Measurements from ENCODE around the gene KLK5.

The KLK5 gene

DNA sequence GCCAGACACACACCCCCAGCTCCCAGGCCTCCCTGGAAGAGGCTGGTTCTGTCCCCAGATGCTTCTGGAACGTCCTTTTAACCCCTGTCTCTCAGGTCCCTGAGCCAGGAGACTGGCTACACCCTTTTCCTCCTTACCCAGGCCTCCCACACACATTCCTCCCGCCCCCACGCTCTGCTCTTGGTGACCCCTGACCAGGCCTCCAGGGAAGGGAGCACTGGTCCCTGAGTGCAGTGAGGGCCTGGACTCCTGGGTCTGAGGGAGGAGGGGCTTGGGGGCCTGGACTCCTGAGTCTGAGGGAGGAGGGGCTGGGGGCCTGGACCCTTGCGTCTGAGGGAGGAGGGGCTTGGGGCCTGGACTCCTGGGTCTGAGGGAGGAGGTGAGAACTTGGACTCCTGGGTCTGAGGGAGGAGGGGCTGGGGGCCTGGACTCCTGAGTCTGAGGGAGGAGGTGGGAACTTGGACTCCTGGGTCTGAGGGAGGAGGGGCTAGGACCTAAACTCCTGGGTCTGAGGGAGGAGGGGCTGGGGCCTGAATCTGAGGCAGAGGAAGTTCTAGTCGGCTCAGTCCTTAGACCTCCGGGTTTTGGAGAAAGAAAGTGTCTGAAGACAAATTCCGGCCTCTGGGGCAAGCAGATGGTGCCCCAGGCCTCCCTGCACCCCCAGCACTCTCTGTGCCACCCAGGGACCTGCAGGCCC lies 16.0 kb upstream of the KLK5 start:
- no peak for DNase-seq

DNA sequence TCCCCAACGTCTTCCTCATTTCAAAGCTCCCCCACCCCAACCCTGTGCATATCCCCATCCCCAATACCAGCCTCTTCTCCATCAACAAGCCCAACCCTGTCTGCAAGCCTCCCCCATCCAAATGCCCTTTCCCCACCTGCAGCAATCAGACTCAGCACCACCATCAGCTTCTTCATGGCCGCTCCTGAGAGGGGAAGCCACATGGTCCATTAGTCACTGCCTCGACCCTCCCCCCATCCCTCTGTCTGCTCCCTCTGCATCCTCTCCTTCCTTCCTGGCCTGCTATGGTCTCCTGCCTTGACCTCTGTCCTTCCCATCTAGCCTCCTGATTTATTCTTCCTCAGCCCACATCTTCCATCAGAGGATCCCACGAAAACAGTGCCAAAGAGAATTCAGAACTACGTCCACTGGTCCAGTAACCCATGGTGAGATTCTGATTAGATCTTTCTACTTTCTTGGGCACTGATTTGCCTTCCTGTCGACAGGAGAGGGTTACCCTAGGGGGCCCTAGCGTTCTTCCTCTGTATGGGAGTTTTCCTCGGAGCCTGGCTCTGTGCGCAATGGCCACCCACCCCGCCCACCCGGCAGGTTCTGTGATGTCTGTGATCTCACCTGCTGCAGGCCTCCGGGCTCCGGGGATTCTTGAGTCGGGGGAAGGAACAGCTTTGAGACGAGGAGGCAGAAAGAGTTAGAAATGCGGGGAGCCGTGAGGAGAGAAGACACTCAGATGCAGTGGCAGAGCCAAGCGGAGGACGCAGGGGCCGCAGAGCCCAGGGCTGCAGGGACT lies 15.3 kb upstream of the KLK5 start:
- no peak for DNase-seq

DNA sequence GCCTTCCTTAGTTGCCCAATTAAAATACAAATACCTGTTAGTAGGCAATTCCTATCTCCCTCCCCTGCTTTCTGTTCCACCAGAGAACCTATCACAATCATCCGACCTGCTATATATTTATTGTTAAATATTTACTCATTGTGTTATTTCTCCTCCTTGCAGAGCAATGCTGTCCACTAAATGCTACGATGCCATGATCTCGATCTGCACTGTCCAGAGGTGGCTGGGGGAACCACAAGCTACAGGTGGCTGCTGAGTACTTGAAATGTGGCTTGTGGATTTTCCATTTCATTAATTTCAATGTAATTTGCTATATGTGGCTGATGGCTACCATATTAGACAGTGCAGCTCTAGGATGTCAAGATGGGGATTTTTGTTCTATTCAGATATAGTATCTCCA lies 11.4 kb upstream of the KLK5 start:
- DNase-seq = no peak

DNA sequence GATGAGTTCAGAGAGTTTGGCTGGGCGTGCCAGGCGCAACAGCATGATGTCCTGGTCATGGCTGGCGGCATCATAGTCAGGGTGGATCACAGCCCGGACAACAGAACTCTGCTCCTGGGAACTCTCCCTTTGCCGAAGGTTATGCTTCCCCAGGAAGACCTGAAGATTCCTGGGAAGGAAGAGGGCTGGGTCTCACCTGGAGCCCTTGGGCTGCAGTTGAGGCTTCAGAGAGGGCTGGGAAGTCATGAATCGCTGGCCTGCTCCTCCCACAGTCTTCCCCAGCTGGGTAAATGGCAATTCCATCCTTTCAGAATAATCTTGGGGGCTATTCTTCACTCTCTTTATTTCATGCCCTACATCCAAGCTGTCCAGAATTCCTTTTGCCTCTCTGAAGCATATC lies 10.5 kb upstream of the KLK5 start:
- DNase-seq = no peak

DNA sequence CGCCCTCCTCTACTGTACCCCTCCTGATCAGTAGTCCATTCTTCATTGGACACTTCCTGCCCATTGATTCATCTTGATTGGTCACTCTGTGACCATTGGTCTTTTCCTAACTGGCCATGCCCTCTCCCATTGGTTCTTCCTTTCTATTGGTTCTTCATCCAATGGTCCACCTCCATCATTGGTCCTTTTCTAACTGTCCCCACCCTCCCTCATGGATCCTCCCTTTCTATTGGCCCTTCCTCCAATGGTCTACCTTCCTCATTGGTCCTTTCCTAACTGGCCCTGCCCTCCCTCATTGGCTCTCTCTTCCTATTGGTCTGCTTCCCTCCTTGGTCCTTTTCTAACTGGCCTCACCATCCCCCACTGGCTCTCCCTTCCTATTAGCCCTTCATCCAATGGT lies 9.4 kb upstream of the KLK5 start:
- no peak for DNase-seq

DNA sequence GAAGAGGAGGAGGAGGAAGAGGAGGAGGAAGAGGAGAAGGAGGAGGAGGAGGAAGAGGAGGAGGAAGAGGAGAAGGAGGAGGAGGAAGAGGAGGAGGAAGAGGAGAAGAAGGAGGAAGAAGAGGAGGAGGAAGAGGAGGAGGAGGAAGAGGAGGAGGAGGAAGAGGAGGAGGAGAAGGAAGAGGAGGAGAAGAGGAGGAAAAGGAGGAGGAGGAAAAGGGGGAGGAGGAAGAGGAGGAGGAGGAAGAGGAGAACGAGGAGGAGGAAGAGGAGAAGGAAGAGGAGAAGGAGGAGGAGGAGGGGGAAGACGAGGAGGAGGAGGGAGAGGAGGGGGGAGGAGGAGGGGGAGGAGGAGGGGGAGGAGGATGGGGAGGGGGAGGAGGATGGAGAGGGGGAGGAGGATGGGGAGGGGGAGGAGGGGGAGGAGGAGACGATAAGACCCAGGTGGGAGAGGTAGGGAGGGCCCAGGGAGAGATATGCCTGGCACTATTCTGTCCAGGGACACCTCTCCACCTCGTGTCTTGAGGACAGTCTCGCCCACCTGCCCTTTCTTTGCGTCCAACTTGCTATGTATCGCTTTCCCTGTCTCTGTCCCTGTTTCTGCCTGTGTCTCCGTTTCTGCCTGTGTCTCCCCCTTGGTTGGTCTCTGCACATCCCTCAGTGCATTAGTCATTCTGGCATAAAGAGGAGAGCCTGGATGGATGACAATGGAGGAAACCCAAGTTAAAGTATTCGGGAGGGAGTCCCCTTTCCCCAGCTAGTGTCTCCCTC lies 7.1 kb upstream of the KLK5 start:
- no peak for DNase-seq

DNA sequence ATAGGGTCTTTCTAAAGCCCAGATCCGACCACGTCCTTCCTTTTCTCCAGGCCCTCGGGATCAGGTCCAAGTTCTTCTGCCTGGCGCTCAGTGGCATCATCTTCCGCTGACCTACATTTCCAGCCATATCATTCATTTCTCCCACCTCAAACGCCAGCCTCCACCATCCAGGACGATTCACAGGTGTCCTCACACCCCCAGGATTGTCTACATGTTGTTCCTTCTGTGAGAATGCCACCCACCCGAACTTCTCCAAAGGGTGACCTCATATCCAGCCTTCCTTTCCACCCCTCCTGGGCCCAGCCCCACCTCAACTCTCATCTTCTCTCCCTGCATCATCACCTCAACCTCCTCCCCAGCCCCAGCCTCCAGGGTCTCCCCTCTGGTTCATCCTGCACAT lies 4.7 kb upstream of the KLK5 start:
- DNase-seq = no peak

DNA sequence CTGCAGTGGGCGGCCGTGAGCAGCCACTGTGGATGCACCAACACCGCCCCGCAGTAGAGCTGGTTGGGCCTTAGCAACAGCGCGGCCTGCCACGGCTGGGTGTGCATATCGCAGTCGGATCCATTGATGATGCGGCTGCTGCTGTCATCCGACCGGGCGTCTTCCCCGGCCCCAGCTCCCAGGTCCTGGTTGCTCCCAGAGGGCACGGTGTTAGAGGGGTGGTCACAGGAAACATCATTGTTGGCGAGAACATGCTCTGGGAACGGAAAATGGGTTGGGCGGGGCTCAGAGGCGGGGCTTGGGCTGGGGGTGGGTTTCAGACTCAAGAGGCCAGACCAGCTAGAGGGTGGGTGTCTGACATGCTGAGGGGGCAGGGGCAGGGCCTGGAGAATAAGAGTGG lies 3.0 kb downstream of the KLK5 start:
- DNase-seq = no peak

DNA sequence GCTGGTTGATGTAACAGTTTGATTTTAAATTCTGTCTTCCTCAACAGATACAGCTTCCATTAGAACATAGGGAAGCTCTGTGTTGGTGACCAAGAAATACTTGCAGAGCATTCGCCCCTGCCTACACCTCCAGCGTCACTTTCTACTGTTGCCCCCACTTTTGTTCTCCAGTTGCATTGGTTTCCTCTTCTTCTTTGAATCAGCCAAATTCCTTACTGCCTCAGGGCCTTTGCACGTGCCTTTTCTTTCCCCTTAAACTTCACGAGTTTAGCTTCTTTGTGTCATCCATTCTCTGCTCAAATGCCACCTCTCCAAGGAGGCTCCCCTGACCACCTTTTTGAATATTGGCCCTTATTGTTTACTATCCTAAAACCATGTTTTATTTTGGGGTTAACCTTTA lies 5.7 kb downstream of the KLK5 start:
- DNase-seq = no peak

DNA sequence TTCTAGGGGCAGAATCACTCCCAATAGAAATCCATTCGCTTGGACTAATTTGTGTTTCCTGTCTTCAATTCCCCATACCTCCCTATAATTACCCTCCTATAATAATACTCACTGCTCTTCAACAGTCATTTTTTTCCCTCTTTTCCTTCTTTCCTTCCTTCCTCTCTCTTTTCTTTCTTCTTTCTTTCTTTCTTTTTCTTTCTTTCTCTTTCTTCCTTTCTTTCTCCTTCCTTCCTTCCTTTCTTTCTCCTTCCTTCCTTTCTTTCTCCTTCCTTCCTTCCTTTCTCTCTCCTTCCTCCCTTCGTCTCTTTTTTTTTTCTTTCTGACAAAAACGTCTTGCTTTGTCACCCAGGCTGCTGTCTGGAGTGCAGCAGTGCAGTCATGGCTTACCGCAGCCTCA lies 8.0 kb downstream of the KLK5 start:
- no peak for DNase-seq

DNA sequence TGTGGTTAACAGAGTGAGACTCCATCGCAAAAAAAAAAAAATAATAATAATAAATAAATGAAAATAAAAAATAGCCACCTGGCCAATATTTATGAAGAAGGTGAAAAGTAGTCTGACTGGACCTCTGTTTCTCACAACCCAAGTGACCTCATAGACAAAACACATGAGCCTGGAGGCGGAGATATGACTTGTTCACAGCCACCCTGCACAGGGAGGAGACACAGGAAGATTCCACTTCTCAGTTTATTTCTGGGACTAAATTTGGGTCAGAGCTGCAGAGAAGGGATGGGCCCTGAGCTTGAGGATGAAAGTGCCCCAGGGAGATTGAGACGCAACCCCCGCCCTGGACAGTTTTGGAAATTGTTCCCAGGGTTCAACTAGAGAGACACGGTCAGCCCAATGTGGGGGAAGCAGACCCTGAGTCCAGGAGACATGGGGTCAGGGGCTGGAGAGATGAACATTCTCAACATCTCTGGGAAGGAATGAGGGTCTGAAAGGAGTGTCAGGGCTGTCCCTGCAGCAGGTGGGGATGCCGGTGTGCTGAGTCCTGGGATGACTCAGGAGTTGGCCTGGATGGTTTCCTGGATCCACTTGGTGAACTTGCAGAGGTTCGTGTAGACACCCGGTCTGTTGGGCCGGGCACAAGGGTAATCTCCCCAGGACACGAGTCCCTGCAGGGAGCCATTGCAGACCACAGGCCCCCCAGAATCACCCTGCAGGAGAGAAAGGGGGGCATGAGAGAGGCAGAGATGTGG lies 9.6 kb downstream of the KLK5 start:
- DNase-seq = no peak

DNA sequence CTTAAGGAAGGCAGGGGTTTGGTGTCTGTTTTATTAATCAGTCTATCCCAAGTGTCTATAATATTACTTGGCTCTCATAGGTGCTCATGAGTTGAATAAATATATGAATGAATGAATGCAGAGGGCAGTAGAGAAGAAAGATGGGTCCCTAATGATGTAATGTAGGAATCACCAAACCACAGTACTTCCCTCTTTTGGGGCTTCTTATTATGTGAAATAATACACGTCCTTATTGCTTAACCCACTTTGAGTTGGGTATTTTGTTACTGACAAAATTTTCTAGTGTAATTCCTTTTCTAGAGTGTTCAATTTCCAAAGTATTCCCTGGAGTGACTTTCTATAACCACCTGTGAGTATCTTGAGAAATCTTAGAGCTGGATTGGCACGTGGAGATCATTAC lies 13.2 kb downstream of the KLK5 start:
- DNase-seq = no peak

DNA sequence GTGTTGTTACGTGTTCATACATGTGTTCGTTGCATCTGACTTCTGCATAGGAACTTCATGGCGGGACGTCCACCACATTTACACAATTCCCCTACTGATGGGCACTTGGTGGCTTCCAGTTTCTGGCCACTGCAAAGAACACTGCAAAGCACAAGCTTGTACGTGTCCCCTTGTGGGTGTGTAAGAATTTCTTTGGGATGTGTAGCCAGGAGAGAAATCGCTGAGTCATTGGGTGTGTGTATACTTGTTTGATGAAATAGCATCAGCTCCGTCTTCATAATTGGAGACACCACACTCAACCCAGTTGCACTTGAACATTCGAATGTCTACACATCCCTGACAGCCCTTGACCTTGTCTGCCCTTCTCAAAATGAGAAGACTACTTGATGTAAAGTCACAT lies 19.2 kb downstream of the KLK5 start:
- no peak for DNase-seq

DNA sequence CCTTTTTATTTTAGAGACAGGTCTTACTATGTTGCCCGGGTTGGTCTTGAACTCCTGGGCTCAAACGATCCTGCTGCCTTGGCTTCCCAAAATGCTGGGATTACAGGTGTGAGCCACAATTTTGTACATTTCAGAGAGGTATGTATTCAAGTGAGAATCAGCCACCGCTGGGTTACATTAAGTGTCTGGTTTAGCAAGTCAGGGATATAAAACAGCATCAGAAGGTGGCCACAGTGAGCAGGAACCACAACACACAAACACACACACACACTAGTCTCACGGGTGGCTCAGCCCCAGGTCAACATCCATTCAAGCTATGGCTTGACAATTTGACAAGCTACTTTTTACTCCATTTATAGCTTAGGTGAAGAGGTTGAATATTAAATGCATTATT lies 20.2 kb downstream of the KLK5 start:
- no peak for DNase-seq

DNA sequence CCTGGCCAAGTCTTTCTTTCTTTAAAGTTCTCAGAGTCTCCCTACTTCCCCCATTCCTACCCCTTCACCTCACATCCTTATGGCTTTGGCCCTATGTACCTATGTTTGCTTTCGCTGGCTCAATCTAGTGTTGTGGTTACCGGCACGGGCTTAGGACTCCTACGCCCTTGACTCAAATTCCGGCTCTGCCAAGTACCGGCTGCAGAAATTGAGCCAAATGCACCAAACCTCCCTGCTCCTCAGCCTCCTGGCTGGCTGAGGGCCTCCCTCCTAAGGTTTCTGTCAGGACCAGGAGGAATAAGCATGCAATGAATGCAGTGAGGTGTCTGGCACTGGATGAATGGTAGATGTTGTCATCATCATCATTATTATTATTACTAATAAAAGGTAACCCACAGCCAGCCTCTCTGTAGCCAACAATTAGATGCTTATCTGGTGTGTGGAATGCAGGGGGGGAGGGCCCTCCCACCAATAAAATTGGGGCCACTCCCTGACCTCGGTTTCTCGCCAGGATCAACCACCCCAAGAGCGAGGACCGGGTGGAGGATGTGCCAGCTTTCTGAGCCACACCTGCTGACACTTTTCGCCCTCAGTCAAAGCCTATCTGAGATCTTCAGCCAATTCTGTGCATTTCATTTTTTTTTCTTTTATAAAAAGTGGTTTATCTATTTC lies 20.7 kb downstream of the KLK5 start:
- no peak for DNase-seq

DNA sequence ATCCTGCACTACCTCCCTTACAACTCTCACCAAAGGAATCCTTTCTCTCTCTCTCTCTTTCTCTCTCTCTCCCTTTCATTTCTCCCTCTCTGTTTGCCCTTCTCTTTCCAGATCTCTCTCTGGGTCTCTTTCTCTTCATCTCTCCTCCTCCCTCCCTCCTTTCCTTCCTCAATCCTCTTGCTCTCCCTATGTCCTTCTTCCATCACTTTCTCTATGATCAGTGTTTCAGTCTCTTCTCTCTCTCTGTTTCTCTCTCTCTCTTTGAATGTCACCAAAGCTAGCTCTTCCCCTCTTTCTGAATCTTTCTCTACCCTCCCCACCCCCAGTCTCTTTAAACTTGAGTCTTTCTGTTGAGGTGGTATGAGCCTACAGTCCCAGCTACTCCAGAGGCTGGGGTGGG lies 21.8 kb downstream of the KLK5 start:
- DNase-seq = no peak

DNA sequence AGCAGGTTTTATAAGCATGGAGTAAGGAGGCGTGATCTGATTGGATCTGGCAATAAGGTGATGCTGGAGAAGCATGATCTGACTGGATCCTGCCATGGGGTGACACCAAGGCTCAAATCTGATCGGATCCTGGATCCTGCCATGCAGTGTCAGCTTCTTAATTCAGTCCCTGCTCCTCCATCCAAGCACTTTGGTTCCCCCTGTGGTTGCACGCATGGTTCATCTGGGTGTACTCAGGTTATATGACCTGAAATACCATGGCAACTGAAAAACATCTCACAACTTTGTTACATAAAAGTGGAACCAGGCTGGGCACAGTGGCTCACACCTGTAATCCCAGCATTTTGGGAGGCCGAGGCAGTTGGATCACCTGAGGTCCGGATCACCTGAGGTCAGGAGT lies 24.0 kb downstream of the KLK5 start:
- DNase-seq = no peak

DNA sequence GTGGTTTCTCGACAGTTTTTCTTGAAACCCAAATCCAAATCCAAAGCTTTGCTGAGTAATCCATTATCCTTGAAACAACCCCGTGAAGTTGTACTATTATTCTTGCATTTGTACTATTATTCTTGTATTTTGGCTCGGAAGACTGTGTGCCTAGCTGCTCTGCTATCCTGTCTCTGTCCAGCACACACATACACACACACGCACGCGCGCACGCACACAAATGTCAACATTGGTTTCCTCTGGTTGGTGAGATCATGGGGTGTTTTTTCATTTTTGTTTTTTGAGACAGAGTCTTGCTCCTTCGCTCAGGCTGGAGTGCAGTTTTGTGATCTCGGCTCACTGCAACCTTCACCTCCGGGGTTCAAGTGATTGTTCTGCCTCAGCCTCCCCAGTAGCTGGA lies 26.7 kb downstream of the KLK5 start:
- DNase-seq = no peak

DNA sequence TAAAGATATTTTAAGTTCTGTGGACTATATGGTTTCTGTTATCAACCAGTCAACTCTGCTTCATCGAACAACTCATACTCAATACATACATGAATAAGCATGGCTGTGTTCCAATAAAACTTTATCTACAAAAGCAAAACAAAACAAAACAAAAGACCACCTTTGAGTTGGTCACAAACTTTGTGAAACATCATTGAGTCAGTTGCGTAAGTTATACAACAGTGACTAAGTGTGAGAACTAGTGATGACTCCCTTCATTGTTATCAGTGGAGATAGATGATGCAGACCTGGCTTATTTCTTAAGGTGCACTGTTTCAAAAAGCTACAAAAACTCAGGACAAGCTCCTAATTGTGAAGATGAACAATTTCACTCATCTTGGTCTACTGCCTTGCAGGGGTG lies 27.1 kb downstream of the KLK5 start:
- no peak for DNase-seq

DNA sequence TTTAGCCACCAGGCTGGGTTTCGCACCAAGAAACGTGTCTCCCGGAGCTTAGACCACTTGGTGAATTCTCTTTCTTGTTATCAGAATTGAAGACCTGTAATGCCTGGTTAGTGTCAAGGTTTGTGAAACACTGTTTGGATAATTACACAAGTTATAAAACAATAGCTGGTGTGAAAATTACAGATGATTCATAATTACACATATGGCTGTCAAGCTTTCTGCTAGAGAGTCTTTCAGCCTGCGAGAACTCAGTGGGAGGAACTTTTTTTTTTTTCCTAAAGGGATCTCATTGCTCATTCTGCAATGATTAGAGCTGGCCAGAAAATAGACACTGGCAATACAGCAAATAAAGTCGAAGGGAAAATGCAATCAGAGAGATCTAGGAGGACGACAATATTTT lies 28.3 kb downstream of the KLK5 start:
- DNase-seq = no peak

DNA sequence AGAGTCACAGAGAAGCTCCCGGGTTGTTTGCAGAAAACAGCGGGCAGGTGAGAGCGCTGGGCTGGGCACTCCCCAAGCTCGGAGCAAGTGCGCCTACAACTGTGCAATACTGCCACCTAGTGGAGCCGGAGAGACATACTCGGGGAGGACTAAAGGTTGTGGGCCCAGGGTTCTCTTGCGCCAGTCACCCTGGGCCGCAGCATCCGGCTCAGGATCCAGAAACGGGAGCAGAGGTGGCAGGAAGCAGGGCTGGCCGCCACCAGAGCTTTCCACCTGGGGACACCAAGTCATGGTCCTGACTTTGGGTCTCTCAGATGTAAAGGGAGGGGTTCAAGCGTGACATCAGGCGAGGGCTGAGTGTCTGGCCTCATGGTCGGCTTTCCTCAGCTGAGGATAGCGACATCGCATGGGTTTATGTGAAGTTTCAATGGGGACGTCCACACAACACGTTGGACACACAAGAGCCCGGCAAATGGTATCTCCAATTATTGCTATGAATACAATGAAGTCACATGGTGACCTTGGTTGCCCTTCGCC lies 30.5 kb downstream of the KLK5 start:
- DNase-seq = no peak
